Fibroblast of lung (primary cell): ENCODE data around the gene APRT. TPM values are rescaled to one million over a fixed set of nuclear protein-coding genes. Genes with fewer than 3 reads are reported as not detected.

Experiments
- DNase-seq, 2 donors: peaks; one replicate each; pipeline versions ENCODE4 v3.0.0 to v3.0.0-alpha.2; 2010; ENCODE audit warnings: low read depth in 2 of 2
- H2AFZ ChIP-seq: 2 replicates; pipeline ENCODE4 v1.5.1; 2012; ENCODE audit warnings: low read length, control low read depth, inconsistent platforms
- H3K27ac ChIP-seq: 2 replicates; pipeline ENCODE4 v1.5.1; 2011; ENCODE audit warnings: low read length, control low read depth; ENCODE audit not compliant: insufficient read depth
- H3K27me3 ChIP-seq: 2 replicates; pipeline ENCODE4 v1.5.1; 2011; ENCODE audit warnings: mild to moderate bottlenecking, low read length; ENCODE audit not compliant: control insufficient read depth, insufficient read depth
- H3K36me3 ChIP-seq: 2 replicates; pipeline ENCODE4 v1.5.1; 2011; ENCODE audit warnings: low read length; ENCODE audit not compliant: control insufficient read depth, insufficient read depth
- H3K4me1 ChIP-seq: 2 replicates; pipeline ENCODE4 v1.5.1; 2011; ENCODE audit warnings: low read length; ENCODE audit not compliant: control insufficient read depth, insufficient read depth; ENCODE audit errors: extremely low read depth
- H3K4me2 ChIP-seq: 2 replicates; pipeline ENCODE4 v1.5.1; 2011; ENCODE audit warnings: low read length, control low read depth; ENCODE audit not compliant: insufficient read depth; ENCODE audit errors: extremely low read depth
- H3K4me3 ChIP-seq, 4 experiments: fragments of 200-600 bp in 1 of 4; sonication (generic) in 1 of 4; replicated peaks in 1 of 4; 2 replicates each; pipeline ENCODE4 v1.5.1; 2011 to 2016; ENCODE audit warnings: low read length in 4 of 4, low read depth in 3 of 4, mild to moderate bottlenecking in 3 of 4, control low read depth in 2 of 4, inconsistent platforms in 1 of 4, mixed read lengths in 1 of 4; ENCODE audit not compliant: insufficient read depth in 1 of 4; ENCODE audit errors: control extremely low read depth in 1 of 4
- H3K79me2 ChIP-seq: 2 replicates; pipeline ENCODE4 v1.5.1; 2012; ENCODE audit warnings: mild to moderate bottlenecking, low read length, inconsistent platforms; ENCODE audit not compliant: control insufficient read depth, insufficient read depth
- H3K9ac ChIP-seq: 2 replicates; pipeline ENCODE4 v1.5.1; 2011; ENCODE audit warnings: mild to moderate bottlenecking, low read length, control low read depth; ENCODE audit not compliant: insufficient read depth
- H3K9me3 ChIP-seq: 2 replicates; pipeline ENCODE4 v1.5.1; 2012; ENCODE audit warnings: low read depth, low read length; ENCODE audit not compliant: control insufficient read depth, insufficient read depth
- H4K20me1 ChIP-seq: 2 replicates; pipeline ENCODE4 v1.5.1; 2011; ENCODE audit warnings: low read length; ENCODE audit not compliant: control insufficient read depth, insufficient read depth; ENCODE audit errors: extremely low read depth
- EZH2 ChIP-seq: IDR thresholded peaks from 2 replicates; pipeline ENCODE4 v1.5.1; 2012; ENCODE audit warnings: low read length, control low read depth, mild to moderate bottlenecking; ENCODE audit errors: missing control alignments
- polyA plus RNA-seq, 2 donors: library from polyadenylated mRNA; depleted of rRNA in 1 of 2; stranded (reverse) in 1 of 2; unstranded in 1 of 2; fragments of >200 nt; gene quantifications; 2 replicates each; pipeline ENCODE4 v1.2.1, GENCODE V29; 2011 to 2012; ENCODE audit warnings: missing spikeins in 1 of 2
- total RNA-seq: library from RNA; depleted of rRNA; stranded (reverse); fragments of >200 nt; gene quantifications from 2 replicates; pipeline ENCODE4 v1.2.1, GENCODE V29; 2014
- TF ChIP-seq, protein P1 (sequence below), 2 donors: IDR thresholded peaks in 1 of 2; conservative IDR thresholded peaks in 1 of 2; 1 replicate in 1 of 2; 2 replicates in 1 of 2; pipeline ENCODE4 v1.5.1; 2011 to 2012; ENCODE audit warnings: low read length in 2 of 2, control low read depth in 1 of 2, inconsistent platforms in 1 of 2, low read depth in 1 of 2, mild to moderate bottlenecking in 1 of 2

APRT gene
- total and polyA plus RNA-seq, 2 donors (not counting 1 experiment from before 2014, with no cell fraction given) = 39.2 to 95.6 TPM

DNA sequence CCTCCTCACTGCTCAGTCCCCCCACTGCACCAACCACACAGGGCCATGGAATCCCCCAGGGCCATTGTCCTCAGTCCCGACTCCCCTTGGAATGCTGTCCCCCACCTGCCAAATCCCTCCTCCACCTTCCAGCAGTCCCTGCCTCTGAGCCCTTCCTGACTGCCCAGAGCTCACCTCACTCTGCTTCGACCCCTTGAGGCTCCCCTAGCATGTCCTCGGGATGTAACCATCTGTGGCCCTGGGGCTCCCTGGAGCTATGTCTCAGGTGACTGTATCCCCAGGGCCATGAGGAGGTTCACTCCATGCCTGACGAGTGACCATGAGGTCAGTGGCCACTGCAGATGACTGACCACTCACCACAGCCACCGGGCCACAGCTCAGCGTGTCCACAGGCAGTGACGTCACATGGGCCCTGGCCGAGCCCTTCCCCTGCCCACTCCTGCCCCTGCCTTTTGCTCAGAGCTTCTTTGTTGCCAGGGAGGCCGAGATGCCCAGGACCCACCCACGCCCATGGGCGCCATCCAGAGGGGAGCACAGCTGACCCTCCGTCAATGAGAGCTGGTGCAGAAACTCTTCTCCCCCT lies 19.0 kb downstream of the APRT start:
- H3K9ac ChIP-seq = no peak overlapping the region
- H3K9me3 ChIP-seq = no peaks in the 10 kb centered on the region
- H3K36me3 ChIP-seq = no peaks in the 10 kb centered on the region
- peaks cover 3% of the 10 kb centered on the region for H3K4me1 ChIP-seq
- DNase-seq = no peak
- H3K79me2 ChIP-seq = no peaks in the 10 kb centered on the region
- H3K27me3 ChIP-seq = no peaks in the 10 kb centered on the region
- H4K20me1 ChIP-seq = no peaks in the 10 kb centered on the region
- no peak overlapping the region for H2AFZ ChIP-seq
- no peak overlapping the region for H3K4me3 ChIP-seq
- H3K4me2 ChIP-seq = no peak overlapping the region
- H3K27ac ChIP-seq = no peak overlapping the region
- TF ChIP-seq EZH2 = no peak
- TF ChIP-seq, protein P1, sequence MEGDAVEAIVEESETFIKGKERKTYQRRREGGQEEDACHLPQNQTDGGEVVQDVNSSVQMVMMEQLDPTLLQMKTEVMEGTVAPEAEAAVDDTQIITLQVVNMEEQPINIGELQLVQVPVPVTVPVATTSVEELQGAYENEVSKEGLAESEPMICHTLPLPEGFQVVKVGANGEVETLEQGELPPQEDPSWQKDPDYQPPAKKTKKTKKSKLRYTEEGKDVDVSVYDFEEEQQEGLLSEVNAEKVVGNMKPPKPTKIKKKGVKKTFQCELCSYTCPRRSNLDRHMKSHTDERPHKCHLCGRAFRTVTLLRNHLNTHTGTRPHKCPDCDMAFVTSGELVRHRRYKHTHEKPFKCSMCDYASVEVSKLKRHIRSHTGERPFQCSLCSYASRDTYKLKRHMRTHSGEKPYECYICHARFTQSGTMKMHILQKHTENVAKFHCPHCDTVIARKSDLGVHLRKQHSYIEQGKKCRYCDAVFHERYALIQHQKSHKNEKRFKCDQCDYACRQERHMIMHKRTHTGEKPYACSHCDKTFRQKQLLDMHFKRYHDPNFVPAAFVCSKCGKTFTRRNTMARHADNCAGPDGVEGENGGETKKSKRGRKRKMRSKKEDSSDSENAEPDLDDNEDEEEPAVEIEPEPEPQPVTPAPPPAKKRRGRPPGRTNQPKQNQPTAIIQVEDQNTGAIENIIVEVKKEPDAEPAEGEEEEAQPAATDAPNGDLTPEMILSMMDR (conservative IDR thresholded peaks at IDR 0.05 in 1 of 2, IDR thresholded peaks at IDR 0.05 in 1 of 2; ENCODE audit: low read depth in 1 of 2, low read length in 2 of 2) = no peak

DNA sequence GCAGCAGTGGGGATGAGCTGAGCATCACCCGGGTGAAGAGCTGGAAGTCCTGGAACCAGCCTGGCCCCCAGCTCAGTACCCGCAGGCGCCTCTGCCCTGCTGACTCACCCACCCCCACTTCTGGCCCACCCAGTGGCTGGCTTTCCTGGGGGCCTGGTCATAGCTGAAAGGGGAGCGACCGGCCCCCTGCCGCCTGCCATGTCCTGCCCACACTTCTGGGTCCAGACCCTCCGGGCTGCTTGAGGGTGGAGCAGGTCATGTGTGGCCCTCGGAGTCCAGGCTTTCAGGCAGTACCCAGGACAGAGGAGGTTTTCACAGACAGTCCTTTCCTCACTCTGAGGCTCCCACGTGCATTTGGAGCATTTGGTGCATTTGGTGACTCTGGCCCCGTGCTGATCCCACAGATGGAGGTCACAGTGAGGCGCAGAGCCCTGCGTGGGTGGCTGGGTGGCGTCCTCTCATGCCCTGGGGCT lies 19.6 kb downstream of the APRT start:
- no peak overlapping the region for H3K9ac ChIP-seq
- H3K4me2 ChIP-seq = no peak overlapping the region
- H3K79me2 ChIP-seq = no peaks in the 10 kb centered on the region
- H2AFZ ChIP-seq = no peak overlapping the region
- no peak overlapping the region for H3K27ac ChIP-seq
- H3K4me3 ChIP-seq = no peak overlapping the region
- H3K9me3 ChIP-seq = no peaks in the 10 kb centered on the region
- H3K27me3 ChIP-seq = no peaks in the 10 kb centered on the region
- no peaks in the 10 kb centered on the region for H3K36me3 ChIP-seq
- no peaks in the 10 kb centered on the region for H4K20me1 ChIP-seq
- H3K4me1 ChIP-seq = peaks cover 3% of the 10 kb centered on the region
- DNase-seq = peak in 1 of 2 donors; percentile 51
- TF ChIP-seq, protein P1 (conservative IDR thresholded peaks at IDR 0.05 in 1 of 2, IDR thresholded peaks at IDR 0.05 in 1 of 2; ENCODE audit: low read depth in 1 of 2, low read length in 2 of 2) = no peak
- no peak for TF ChIP-seq EZH2

DNA sequence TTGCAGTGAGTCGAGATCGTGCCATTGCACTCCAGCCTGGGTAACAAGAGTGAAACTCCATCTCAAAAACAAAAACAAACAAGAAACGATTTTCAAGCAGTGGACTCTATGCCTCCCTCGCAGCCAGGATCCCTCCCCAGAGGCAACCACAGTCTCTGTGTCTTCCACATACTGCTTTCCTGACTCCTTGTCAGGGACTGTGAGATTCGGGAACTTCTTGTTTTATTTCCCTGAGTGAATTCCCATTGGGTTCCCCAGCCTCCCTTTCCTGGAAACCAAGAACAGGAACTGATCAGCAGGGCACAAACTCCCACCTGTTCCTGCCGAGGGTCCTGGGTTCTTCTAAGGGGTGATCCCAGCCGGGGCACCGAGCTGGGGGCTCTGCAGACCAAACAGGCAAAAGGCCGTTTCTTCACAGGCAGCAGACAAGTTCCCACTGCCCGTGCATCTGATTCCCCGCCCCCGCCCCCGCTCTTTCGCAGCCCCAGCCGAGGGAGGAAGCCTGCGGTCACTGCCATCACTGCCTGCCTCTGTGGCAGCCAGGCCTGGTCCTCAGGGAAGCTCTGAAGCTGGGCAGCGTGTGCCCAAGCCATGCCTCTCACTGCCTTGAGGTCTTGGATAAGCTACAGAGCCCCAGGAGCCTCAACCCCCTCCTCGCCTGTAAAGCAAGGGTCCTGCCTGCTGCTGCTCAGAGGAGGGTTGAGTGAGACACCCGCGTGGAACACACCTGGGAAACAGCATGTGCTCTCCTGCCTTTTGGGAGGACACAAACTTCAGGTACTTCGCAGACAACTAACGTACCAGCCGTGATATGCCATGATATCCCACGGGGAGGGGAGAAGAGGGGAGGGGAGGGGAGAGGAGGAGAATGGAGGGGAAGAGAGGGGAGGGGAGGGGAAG lies 21.2 kb downstream of the APRT start:
- no peaks in the 10 kb centered on the region for H3K27me3 ChIP-seq
- peaks cover 3% of the 10 kb centered on the region for H3K4me1 ChIP-seq
- H3K27ac ChIP-seq = no peak overlapping the region
- DNase-seq = peak in 1 of 2 donors; percentile 56
- peak overlapping the region; percentile 41 for H2AFZ ChIP-seq
- no peak for TF ChIP-seq EZH2
- TF ChIP-seq, protein P1 (conservative IDR thresholded peaks at IDR 0.05 in 1 of 2, IDR thresholded peaks at IDR 0.05 in 1 of 2; ENCODE audit: low read depth in 1 of 2, low read length in 2 of 2) = no peak
- H3K4me2 ChIP-seq = peak overlapping the region; percentile 13
- peak overlapping the region; percentile 16 for H3K9ac ChIP-seq
- no peak overlapping the region for H3K4me3 ChIP-seq
- H3K79me2 ChIP-seq = no peaks in the 10 kb centered on the region
- no peaks in the 10 kb centered on the region for H4K20me1 ChIP-seq
- H3K9me3 ChIP-seq = no peaks in the 10 kb centered on the region
- no peaks in the 10 kb centered on the region for H3K36me3 ChIP-seq
